ENCODE measurements around the gene SRRM4. TPM values are rescaled to one million over a fixed set of nuclear protein-coding genes. Genes with fewer than 3 reads are reported as not detected.
"Not testable (repeated sequence)": the region's sequence is repeated elsewhere in the genome, so short reads cannot be mapped to it uniquely, and the experiment has no call there.

Gene SRRM4
- total and polyA plus RNA-seq, 4 donors, result 3.8 to 22.6 (median 13.9) TPM

GRCh38 chr12:119006746-119007145 is 25.4 kb downstream of the SRRM4 start:
- H3K27ac ChIP-seq (ENCODE audit: low read depth, low read length), result no peak overlapping the region
- no peaks in the 10 kb centered on the region for H3K36me3 ChIP-seq (ENCODE audit: control insufficient read depth, insufficient read depth, low read length)
- H3K27me3 ChIP-seq (ENCODE audit: control insufficient read depth, insufficient read depth, low read length), result no peaks in the 10 kb centered on the region
- peak in 2 of 6 donors; percentile 65 to 73 for DNase-seq (ENCODE audit: low read depth in 4 of 6, low spot score in 6 of 6)
- H3K4me3 ChIP-seq (ENCODE audit: low read depth, low read length), result no peak overlapping the region
- peaks cover 15% of the 10 kb centered on the region for H3K4me1 ChIP-seq (ENCODE audit: control insufficient read depth, insufficient read depth, low read length)
- WGBS (ENCODE audit: insufficient coverage), result 26% methylated on average over 5 of the region's 5 CpGs
- H3K9me3 ChIP-seq (ENCODE audit: control insufficient read depth, insufficient read depth, low read length), result no peaks in the 10 kb centered on the region

- H3K36me3 ChIP-seq (ENCODE audit: control insufficient read depth, insufficient read depth, low read length); H3K4me3 ChIP-seq (ENCODE audit: low read depth, low read length); H3K27ac ChIP-seq (ENCODE audit: low read depth, low read length); H3K9me3 ChIP-seq (ENCODE audit: control insufficient read depth, insufficient read depth, low read length); DNase-seq (ENCODE audit: low read depth in 4 of 6, low spot score in 6 of 6); H3K27me3 ChIP-seq (ENCODE audit: control insufficient read depth, insufficient read depth, low read length): not testable (repeated sequence)
- H3K4me1 ChIP-seq (ENCODE audit: control insufficient read depth, insufficient read depth, low read length), result peaks cover 15% of the 10 kb centered on the region
- WGBS (ENCODE audit: insufficient coverage), result no CpG with 5 or more reads among the region's 1 CpG
These were observed 26.9 kb downstream of the SRRM4 start for GRCh38 chr12:119008273-119008672.

GRCh38 chr12:119008691-119009221 is 27.4 kb downstream of the SRRM4 start:
- peak in 5 of 6 donors; percentile 31 to 96 (median 55) for DNase-seq (ENCODE audit: low read depth in 4 of 6, low spot score in 6 of 6)
- H3K36me3 ChIP-seq (ENCODE audit: control insufficient read depth, insufficient read depth, low read length), result no peaks in the 10 kb centered on the region
- H3K9me3 ChIP-seq (ENCODE audit: control insufficient read depth, insufficient read depth, low read length), result no peaks in the 10 kb centered on the region
- peaks cover 15% of the 10 kb centered on the region for H3K4me1 ChIP-seq (ENCODE audit: control insufficient read depth, insufficient read depth, low read length)
- WGBS (ENCODE audit: insufficient coverage), result 4% methylated on average over 11 of the region's 20 CpGs
- H3K4me3 ChIP-seq (ENCODE audit: low read depth, low read length), result no peak overlapping the region
- no peak overlapping the region for H3K27ac ChIP-seq (ENCODE audit: low read depth, low read length)
- H3K27me3 ChIP-seq (ENCODE audit: control insufficient read depth, insufficient read depth, low read length), result no peaks in the 10 kb centered on the region

GRCh38 chr12:119011231-119011630 is 29.9 kb downstream of the SRRM4 start:
- no peak for DNase-seq (ENCODE audit: low read depth in 4 of 6, low spot score in 6 of 6)
- H3K36me3 ChIP-seq (ENCODE audit: control insufficient read depth, insufficient read depth, low read length), result no peaks in the 10 kb centered on the region
- H3K27me3 ChIP-seq (ENCODE audit: control insufficient read depth, insufficient read depth, low read length), result no peaks in the 10 kb centered on the region
- no CpG with 5 or more reads among the region's 2 CpGs for WGBS (ENCODE audit: insufficient coverage)
- H3K9me3 ChIP-seq (ENCODE audit: control insufficient read depth, insufficient read depth, low read length), result no peaks in the 10 kb centered on the region
- peaks cover 12% of the 10 kb centered on the region for H3K4me1 ChIP-seq (ENCODE audit: control insufficient read depth, insufficient read depth, low read length)
- H3K27ac ChIP-seq (ENCODE audit: low read depth, low read length), result no peak overlapping the region
- H3K4me3 ChIP-seq (ENCODE audit: low read depth, low read length), result no peak overlapping the region

- no peaks in the 10 kb centered on the region for H3K36me3 ChIP-seq (ENCODE audit: control insufficient read depth, insufficient read depth, low read length)
- peaks cover 8% of the 10 kb centered on the region for H3K4me1 ChIP-seq (ENCODE audit: control insufficient read depth, insufficient read depth, low read length)
- no peak overlapping the region for H3K27ac ChIP-seq (ENCODE audit: low read depth, low read length)
- 48% methylated on average over 3 of the region's 3 CpGs for WGBS (ENCODE audit: insufficient coverage)
- no peaks in the 10 kb centered on the region for H3K27me3 ChIP-seq (ENCODE audit: control insufficient read depth, insufficient read depth, low read length)
- DNase-seq (ENCODE audit: low read depth in 4 of 6, low spot score in 6 of 6), result no peak
- H3K4me3 ChIP-seq (ENCODE audit: low read depth, low read length), result no peak overlapping the region
- no peaks in the 10 kb centered on the region for H3K9me3 ChIP-seq (ENCODE audit: control insufficient read depth, insufficient read depth, low read length)
These were observed 30.8 kb downstream of the SRRM4 start for GRCh38 chr12:119012179-119012578.

GRCh38 chr12:119013023-119013422 is 31.7 kb downstream of the SRRM4 start:
- H3K27ac ChIP-seq (ENCODE audit: low read depth, low read length), result no peak overlapping the region
- no peaks in the 10 kb centered on the region for H3K27me3 ChIP-seq (ENCODE audit: control insufficient read depth, insufficient read depth, low read length)
- no peak for DNase-seq (ENCODE audit: low read depth in 4 of 6, low spot score in 6 of 6)
- H3K4me1 ChIP-seq (ENCODE audit: control insufficient read depth, insufficient read depth, low read length), result peaks cover 8% of the 10 kb centered on the region
- no peaks in the 10 kb centered on the region for H3K9me3 ChIP-seq (ENCODE audit: control insufficient read depth, insufficient read depth, low read length)
- H3K36me3 ChIP-seq (ENCODE audit: control insufficient read depth, insufficient read depth, low read length), result no peaks in the 10 kb centered on the region
- no peak overlapping the region for H3K4me3 ChIP-seq (ENCODE audit: low read depth, low read length)

- Histone ChIP-seq H3K36me3 (ENCODE audit: control insufficient read depth, insufficient read depth, low read length) (no peaks in the 10 kb centered on the region), H3K27me3 (ENCODE audit: control insufficient read depth, insufficient read depth, low read length) (no peaks in the 10 kb centered on the region), H3K4me3 (ENCODE audit: low read depth, low read length) (no peak overlapping the region), H3K27ac (ENCODE audit: low read depth, low read length) (no peak overlapping the region), H3K9me3 (ENCODE audit: control insufficient read depth, insufficient read depth, low read length) (no peaks in the 10 kb centered on the region), H3K4me1 (ENCODE audit: control insufficient read depth, insufficient read depth, low read length) (no peaks in the 10 kb centered on the region)
- no CpG with 5 or more reads among the region's 1 CpG for WGBS (ENCODE audit: insufficient coverage)
- DNase-seq (ENCODE audit: low read depth in 4 of 6, low spot score in 6 of 6), result no peak
These were observed 33.0 kb downstream of the SRRM4 start for GRCh38 chr12:119014368-119014767.

- H3K27me3 ChIP-seq (ENCODE audit: control insufficient read depth, insufficient read depth, low read length), result no peaks in the 10 kb centered on the region
- no peak for DNase-seq (ENCODE audit: low read depth in 4 of 6, low spot score in 6 of 6)
- no peaks in the 10 kb centered on the region for H3K9me3 ChIP-seq (ENCODE audit: control insufficient read depth, insufficient read depth, low read length)
- no peak overlapping the region for H3K27ac ChIP-seq (ENCODE audit: low read depth, low read length)
- no peaks in the 10 kb centered on the region for H3K4me1 ChIP-seq (ENCODE audit: control insufficient read depth, insufficient read depth, low read length)
- no peaks in the 10 kb centered on the region for H3K36me3 ChIP-seq (ENCODE audit: control insufficient read depth, insufficient read depth, low read length)
- no peak overlapping the region for H3K4me3 ChIP-seq (ENCODE audit: low read depth, low read length)
- no CpG with 5 or more reads among the region's 2 CpGs for WGBS (ENCODE audit: insufficient coverage)
These were observed 35.4 kb downstream of the SRRM4 start for GRCh38 chr12:119016715-119017114.

- DNase-seq (ENCODE audit: low read depth in 4 of 6, low spot score in 6 of 6), result peak in 1 of 6 donors; percentile 78
These were observed 37.8 kb downstream of the SRRM4 start for GRCh38 chr12:119019166-119019565.

GRCh38 chr12:119020406-119021360 is 39.3 kb downstream of the SRRM4 start:
- WGBS (ENCODE audit: insufficient coverage), result 42% methylated on average over 14 of the region's 21 CpGs
- Histone ChIP-seq H3K27ac (ENCODE audit: low read depth, low read length) (no peak overlapping the region), H3K36me3 (ENCODE audit: control insufficient read depth, insufficient read depth, low read length) (no peaks in the 10 kb centered on the region), H3K4me1 (ENCODE audit: control insufficient read depth, insufficient read depth, low read length) (no peaks in the 10 kb centered on the region), H3K4me3 (ENCODE audit: low read depth, low read length) (no peak overlapping the region), H3K9me3 (ENCODE audit: control insufficient read depth, insufficient read depth, low read length) (no peaks in the 10 kb centered on the region), H3K27me3 (ENCODE audit: control insufficient read depth, insufficient read depth, low read length) (no peaks in the 10 kb centered on the region)
- DNase-seq (ENCODE audit: low read depth in 4 of 6, low spot score in 6 of 6), result peak in 1 of 6 donors; percentile 58

More at GRCh38 chr12:119019166-119019565, 37.8 kb downstream of the SRRM4 start:
- Histone ChIP-seq H3K9me3 (ENCODE audit: control insufficient read depth, insufficient read depth, low read length) (no peaks in the 10 kb centered on the region), H3K27me3 (ENCODE audit: control insufficient read depth, insufficient read depth, low read length) (no peaks in the 10 kb centered on the region), H3K4me3 (ENCODE audit: low read depth, low read length) (no peak overlapping the region), H3K27ac (ENCODE audit: low read depth, low read length) (no peak overlapping the region), H3K36me3 (ENCODE audit: control insufficient read depth, insufficient read depth, low read length) (no peaks in the 10 kb centered on the region), H3K4me1 (ENCODE audit: control insufficient read depth, insufficient read depth, low read length) (no peaks in the 10 kb centered on the region)
- WGBS (ENCODE audit: insufficient coverage), result no CpG with 5 or more reads among the region's 3 CpGs
